ENCODE measurements around the gene PCSK7.

- TF ChIP-seq CSDC2 (CRISPR knock-in tag; IDR thresholded peaks at IDR 0.05) (no peak), ZNF8 (CRISPR knock-in tag; IDR thresholded peaks at IDR 0.05) (no peak)
Measured at GRCh38 chr11:117217141-117218084, 14.5 kb downstream of the PCSK7 start.

Data from SK-N-SH treated with all-trans-retinoic acid at 6 μM for 48 hours (cell line).